GM19455 (cell line): ENCODE data around the gene PDK1.
"Not testable (repeated sequence)": the region's sequence is repeated elsewhere in the genome, so short reads cannot be mapped to it uniquely, and the experiment has no call there.

Experiments used
- ATAC-seq: cut with Tn5 transposase; IDR thresholded peaks from one replicate; pipeline ENCODE4 v1.9.1; 2021; ENCODE audit not compliant: unreplicated experiment

The PDK1 gene

GRCh38 chr2:172592190-172592589, 36.3 kb downstream of the PDK1 start:
- ATAC-seq: not testable (repeated sequence)

GRCh38 chr2:172596776-172597175, 40.9 kb downstream of the PDK1 start:
- peak; percentile 82 for ATAC-seq

GRCh38 chr2:172597176-172597842, 41.4 kb downstream of the PDK1 start:
- ATAC-seq: peak; percentile 27

GRCh38 chr2:172599947-172600346, 44.1 kb downstream of the PDK1 start:
- no peak for ATAC-seq

GRCh38 chr2:172600557-172601008, 44.7 kb downstream of the PDK1 start:
- ATAC-seq: no peak

GRCh38 chr2:172606285-172606684, 50.4 kb downstream of the PDK1 start:
- no peak for ATAC-seq

- no peak for ATAC-seq
These were observed 51.6 kb downstream of the PDK1 start for GRCh38 chr2:172607379-172607928.

- no peak for ATAC-seq
These were observed 53.6 kb downstream of the PDK1 start for GRCh38 chr2:172609488-172609887.

- ATAC-seq: no peak
These were observed 56.2 kb downstream of the PDK1 start for GRCh38 chr2:172612051-172612450.

GRCh38 chr2:172613040-172613439, 57.1 kb downstream of the PDK1 start:
- no peak for ATAC-seq

GRCh38 chr2:172613615-172614231, 57.8 kb downstream of the PDK1 start:
- ATAC-seq: no peak

GRCh38 chr2:172614932-172615331, 59.0 kb downstream of the PDK1 start:
- no peak for ATAC-seq

- no peak for ATAC-seq
These were observed 59.9 kb downstream of the PDK1 start for GRCh38 chr2:172615727-172616261.

GRCh38 chr2:172617115-172617514, 61.2 kb downstream of the PDK1 start:
- ATAC-seq: no peak

GRCh38 chr2:172623249-172623965, 67.5 kb downstream of the PDK1 start:
- no peak for ATAC-seq

- ATAC-seq: no peak
These were observed 69.1 kb downstream of the PDK1 start for GRCh38 chr2:172624996-172625395.

GRCh38 chr2:172627181-172627580, 71.3 kb downstream of the PDK1 start:
- no peak for ATAC-seq

- ATAC-seq: no peak
These were observed 72.2 kb downstream of the PDK1 start for GRCh38 chr2:172628085-172628484.

- no peak for ATAC-seq
These were observed 73.7 kb downstream of the PDK1 start for GRCh38 chr2:172629586-172629985.

GRCh38 chr2:172630181-172630580, 74.3 kb downstream of the PDK1 start:
- no peak for ATAC-seq

GRCh38 chr2:172634477-172634876, 78.6 kb downstream of the PDK1 start:
- ATAC-seq: no peak

- no peak for ATAC-seq
These were observed 79.7 kb downstream of the PDK1 start for GRCh38 chr2:172635548-172635947.
